ENCODE results near the gene ARFGAP3.

Gene ARFGAP3

GRCh38 chr22:42860968-42861367, 3.9 kb upstream of the ARFGAP3 start:
- no peak for DNase-seq

- DNase-seq, result no peak
These were observed 890 bp upstream of the ARFGAP3 start for GRCh38 chr22:42857845-42858481.

GRCh38 chr22:42856179-42856864, 751 bp downstream of the ARFGAP3 start:
- DNase-seq, result peak; percentile 63

- no peak for DNase-seq
These were observed 1.4 kb downstream of the ARFGAP3 start for GRCh38 chr22:42855721-42856120.

- DNase-seq, result no peak
These were observed 1.9 kb downstream of the ARFGAP3 start for GRCh38 chr22:42855211-42855610.

GRCh38 chr22:42848941-42849550, 8.0 kb downstream of the ARFGAP3 start:
- DNase-seq, result no peak

- DNase-seq, result no peak
These were observed 10.0 kb downstream of the ARFGAP3 start for GRCh38 chr22:42847110-42847509.

- no peak for DNase-seq
These were observed 12.3 kb downstream of the ARFGAP3 start for GRCh38 chr22:42844756-42845155.

GRCh38 chr22:42842658-42843370, 14.3 kb downstream of the ARFGAP3 start:
- no peak for DNase-seq

- DNase-seq, result no peak
These were observed 15.6 kb downstream of the ARFGAP3 start for GRCh38 chr22:42841444-42841843.

- no peak for DNase-seq
These were observed 19.5 kb downstream of the ARFGAP3 start for GRCh38 chr22:42837556-42837955.

GRCh38 chr22:42836026-42836425, 21.0 kb downstream of the ARFGAP3 start:
- no peak for DNase-seq

- DNase-seq, result no peak
These were observed 22.7 kb downstream of the ARFGAP3 start for GRCh38 chr22:42834177-42834949.

- DNase-seq, result no peak
These were observed 24.0 kb downstream of the ARFGAP3 start for GRCh38 chr22:42833104-42833503.

- no peak for DNase-seq
These were observed 25.4 kb downstream of the ARFGAP3 start for GRCh38 chr22:42831712-42832111.

- DNase-seq, result no peak
These were observed 26.9 kb downstream of the ARFGAP3 start for GRCh38 chr22:42830161-42830560.

GRCh38 chr22:42829302-42829701, 27.8 kb downstream of the ARFGAP3 start:
- no peak for DNase-seq

- no peak for DNase-seq
These were observed 31.3 kb downstream of the ARFGAP3 start for GRCh38 chr22:42825796-42826195.

GRCh38 chr22:42821386-42821785, 35.7 kb downstream of the ARFGAP3 start:
- DNase-seq, result no peak

GRCh38 chr22:42820045-42820763, 36.9 kb downstream of the ARFGAP3 start:
- no peak for DNase-seq

- no peak for DNase-seq
These were observed 37.5 kb downstream of the ARFGAP3 start for GRCh38 chr22:42819412-42820044.

- DNase-seq, result no peak
These were observed 39.5 kb downstream of the ARFGAP3 start for GRCh38 chr22:42817556-42817955.

Data from right hindlimb (tissue), 1 donor.